T-cell (primary cell): ENCODE data around the gene GRID2. TPM values are rescaled to one million over a fixed set of nuclear protein-coding genes. Genes with fewer than 3 reads are reported as not detected.

Experiments
- ATAC-seq, 4 experiments: fragments of 200-7000 bp in 3 of 4; fragments of 150-1000 bp in 1 of 4; cut with Tn5 transposase; replicated peaks in 1 of 4; 1 replicate in 3 of 4; 2 replicates in 1 of 4; pipeline ENCODE4 v1.10.0; 2021; ENCODE audit warnings: moderate library complexity in 3 of 4, mild to moderate bottlenecking in 2 of 4, moderate number of reproducible peaks in 1 of 4
- CTCF ChIA-PET, 2 donors: fragments of 300-600 bp; sonication (Branson Sonifier 250); formaldehyde crosslinking; loops; one replicate each; lab custom pipeline; 2022; ENCODE audit warnings: antibody characterized with exemption in 2 of 2; lab: Charles Lee
- POLR2A ChIA-PET, 2 donors: fragments of 300-600 bp; sonication (Branson Sonifier 250); formaldehyde crosslinking; loops; one replicate each; lab custom pipeline; 2022; ENCODE audit warnings: antibody characterized with exemption in 2 of 2; lab: Charles Lee
- DNase-seq, 35 experiments: peaks; one replicate each; pipeline versions ENCODE4 v3.0.0 to v3.0.0-alpha.2; 2013 to 2023
- H3K27ac ChIP-seq: one replicate; pipeline ENCODE4 v1.5.1; 2013; ENCODE audit warnings: low read length
- H3K27me3 ChIP-seq, 2 experiments: replicated peaks in 1 of 2; 1 replicate in 1 of 2; 2 replicates in 1 of 2; pipeline versions ENCODE4 v1.6.1 to v1.7.0; 2013; ENCODE audit warnings: low read length in 1 of 2, mixed read lengths in 1 of 2; ENCODE audit not compliant: control insufficient read depth in 2 of 2, insufficient read depth in 2 of 2; ENCODE audit errors: extremely low read depth in 1 of 2
- H3K36me3 ChIP-seq, 2 donors: 1 replicate in 1 of 2; 2 replicates in 1 of 2; pipeline versions ENCODE4 v1.6.1 to v1.7.0; 2013; ENCODE audit warnings: low read length in 1 of 2; ENCODE audit not compliant: control insufficient read depth in 2 of 2, insufficient read depth in 1 of 2; ENCODE audit errors: extremely low read depth in 1 of 2
- H3K4me1 ChIP-seq, 2 experiments: 1 replicate in 1 of 2; 2 replicates in 1 of 2; pipeline versions ENCODE4 v1.6.1 to v1.7.0; 2013; ENCODE audit warnings: low read length in 2 of 2, mixed read lengths in 1 of 2; ENCODE audit not compliant: insufficient read depth in 2 of 2, control insufficient read depth in 1 of 2; ENCODE audit errors: extremely low read depth in 1 of 2
- H3K4me3 ChIP-seq, 2 donors: 1 replicate in 1 of 2; 2 replicates in 1 of 2; pipeline versions ENCODE4 v1.5.1 to v1.7.0; 2013; ENCODE audit warnings: mild to moderate bottlenecking in 2 of 2, low read length in 1 of 2, moderate library complexity in 1 of 2; ENCODE audit not compliant: control insufficient read depth in 1 of 2; ENCODE audit errors: extremely low read depth in 1 of 2
- H3K9me3 ChIP-seq: 2 replicates; pipeline ENCODE4 v1.7.0; 2013
- H3K27ac Mint-ChIP-seq, 2 donors: one replicate each; pipeline ENCODE4 v1.8.0; 2020 to 2021; ENCODE audit warnings: mild to moderate bottlenecking in 2 of 2, mixed read lengths in 2 of 2
- H3K27me3 Mint-ChIP-seq, 2 donors: one replicate each; pipeline ENCODE4 v1.8.0; 2021 to 2022; ENCODE audit warnings: mixed read lengths in 2 of 2
- H3K36me3 Mint-ChIP-seq: one replicate; pipeline ENCODE4 v1.8.0; 2021; ENCODE audit warnings: mixed read lengths
- H3K4me1 Mint-ChIP-seq, 3 donors: one replicate each; pipeline ENCODE4 v1.8.0; 2020 to 2022; ENCODE audit warnings: mixed read lengths in 3 of 3, mild to moderate bottlenecking in 1 of 3
- H3K4me3 Mint-ChIP-seq, 3 donors: one replicate each; pipeline ENCODE4 v1.8.0; 2020 to 2022; ENCODE audit warnings: mild to moderate bottlenecking in 3 of 3, mixed read lengths in 3 of 3, moderate library complexity in 3 of 3
- H3K9me3 Mint-ChIP-seq, 3 donors: one replicate each; pipeline ENCODE4 v1.8.0; 2020 to 2022; ENCODE audit warnings: mixed read lengths in 3 of 3
- WGBS: methylation state at CpG from one replicate; pipeline ENCODE4 v1.1.5; 2013; ENCODE audit warnings: missing lambda C conversion rate; ENCODE audit not compliant: insufficient coverage; 5-methylcytosine and 5-hydroxymethylcytosine counted together
- total RNA-seq, 35 experiments: library from RNA in 6 of 35; stranded (reverse) in 6 of 35; fragments of 120-200 nt in 1 of 35; gene quantifications; one replicate each; pipeline versions ENCODE4 v1.2.1 to v1.2.4 and lab custom pipeline; 2013 to 2026

The GRID2 gene
- total RNA-seq, 5 donors from 2014 or later (not counting 1 experiment from before 2014, with no cell fraction given) = 0.13 to 0.18 TPM; not detected in 3

GRCh38 chr4:93031431-93032098 lies 727.8 kb downstream of the GRID2 start:
- H3K4me3 ChIP-seq = no peak overlapping the region
- no peaks in the 10 kb centered on the region for H3K36me3 ChIP-seq
- H3K27ac ChIP-seq = no peak overlapping the region
- peaks cover 5 to 14% (median 7%) of the 10 kb centered on the region in 3 donors for H3K9me3 Mint-ChIP-seq
- no peaks in the 10 kb centered on the region for H3K27me3 ChIP-seq
- WGBS = no CpG with 5 or more reads among the region's 2 CpGs
- ChIA-PET CTCF (no interaction called here), POLR2A (no interaction called here)
- H3K4me1 ChIP-seq = no peaks in the 10 kb centered on the region
- no peak overlapping the region for H3K4me3 Mint-ChIP-seq
- H3K27me3 Mint-ChIP-seq = no peaks in the 10 kb centered on the region
- H3K36me3 Mint-ChIP-seq = no peaks in the 10 kb centered on the region
- no peaks in the 10 kb centered on the region for H3K4me1 Mint-ChIP-seq
- no peak overlapping the region for H3K27ac Mint-ChIP-seq
- no peaks in the 10 kb centered on the region for H3K9me3 ChIP-seq
- DNase-seq = no peak
- no peak for ATAC-seq

DNA sequence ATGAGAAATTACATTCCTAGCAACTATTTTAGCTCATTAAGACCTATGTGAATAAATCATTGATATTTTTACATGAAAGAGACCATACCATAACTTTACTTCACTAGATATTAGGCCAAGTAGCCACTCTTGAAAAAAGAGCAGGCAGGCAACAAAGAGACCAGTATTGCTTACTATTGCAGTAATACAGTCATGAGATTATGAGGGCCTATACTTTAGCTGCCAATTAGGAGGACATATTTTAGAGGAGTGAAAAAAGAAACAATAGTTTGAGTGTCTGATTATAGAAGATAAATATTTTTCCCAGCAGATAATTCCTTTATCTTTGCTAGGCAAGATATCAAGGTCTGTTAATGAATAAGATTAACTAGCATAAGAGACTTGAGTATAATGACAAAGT lies 739.0 kb downstream of the GRID2 start:
- Histone ChIP-seq H3K9me3 (no peaks in the 10 kb centered on the region), H3K36me3 (no peaks in the 10 kb centered on the region), H3K4me1 (no peaks in the 10 kb centered on the region), H3K27ac (no peak overlapping the region), H3K4me3 (no peak overlapping the region), H3K27me3 (no peaks in the 10 kb centered on the region)
- Mint-ChIP-seq H3K27me3 (no peaks in the 10 kb centered on the region), H3K4me3 (no peak overlapping the region), H3K27ac (no peak overlapping the region), H3K9me3 (peaks cover 6 to 9% (median 8%) of the 10 kb centered on the region in 3 donors), H3K36me3 (no peaks in the 10 kb centered on the region), H3K4me1 (no peaks in the 10 kb centered on the region)
- no peak for ATAC-seq
- ChIA-PET CTCF (no interaction called here), POLR2A (no interaction called here)
- no peak for DNase-seq

DNA sequence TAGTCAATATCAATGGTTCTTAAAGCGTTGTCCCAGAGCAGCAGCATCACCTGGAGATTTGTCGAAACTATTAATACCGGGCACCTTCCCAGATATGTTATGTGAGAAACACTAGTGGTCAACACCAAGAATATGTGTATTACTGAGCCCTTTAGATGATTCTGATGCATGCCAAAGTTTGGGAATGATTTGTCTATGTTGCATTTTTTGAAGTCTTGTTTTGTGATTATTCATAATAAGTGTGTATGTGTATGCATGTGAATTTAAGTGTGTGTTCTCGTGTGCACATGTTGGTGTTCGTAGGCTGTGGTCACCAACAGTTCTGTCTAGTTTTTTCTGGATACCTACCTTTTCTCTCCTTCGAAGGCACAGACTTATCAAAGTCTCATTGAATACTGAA lies 749.4 kb downstream of the GRID2 start:
- CTCF ChIA-PET = no interaction called here
- no peak for ATAC-seq

GRCh38 chr4:93061826-93062225 lies 758.1 kb downstream of the GRID2 start:
- no peaks in the 10 kb centered on the region for H3K27me3 Mint-ChIP-seq
- CTCF ChIA-PET = no interaction called here
- ATAC-seq = no peak

More for the DNA sequence above, 749.4 kb downstream of the GRID2 start:
- H3K9me3 Mint-ChIP-seq = peaks cover 0 to 14% (median 4%) of the 10 kb centered on the region in 3 donors
- Histone ChIP-seq H3K36me3 (no peaks in the 10 kb centered on the region), H3K27me3 (no peaks in the 10 kb centered on the region), H3K9me3 (no peaks in the 10 kb centered on the region), H3K4me1 (no peaks in the 10 kb centered on the region), H3K4me3 (no peak overlapping the region), H3K27ac (no peak overlapping the region)
- H3K4me1 Mint-ChIP-seq = no peaks in the 10 kb centered on the region
- no peak overlapping the region for H3K4me3 Mint-ChIP-seq
- POLR2A ChIA-PET = no interaction called here
- no peaks in the 10 kb centered on the region for H3K36me3 Mint-ChIP-seq
- H3K27me3 Mint-ChIP-seq = no peaks in the 10 kb centered on the region
- no peak for DNase-seq
- no peak overlapping the region for H3K27ac Mint-ChIP-seq
- WGBS = 83% methylated on average over 3 of the region's 6 CpGs

GRCh38 chr4:93063325-93063724 lies 759.6 kb downstream of the GRID2 start:
- ATAC-seq = no peak

More at GRCh38 chr4:93061826-93062225, 758.1 kb downstream of the GRID2 start:
- Histone ChIP-seq H3K36me3 (no peaks in the 10 kb centered on the region), H3K4me1 (no peaks in the 10 kb centered on the region), H3K27ac (no peak overlapping the region), H3K27me3 (no peaks in the 10 kb centered on the region), H3K9me3 (no peaks in the 10 kb centered on the region), H3K4me3 (no peak overlapping the region)
- Mint-ChIP-seq H3K9me3 (peaks cover 2 to 16% (median 3%) of the 10 kb centered on the region in 3 donors), H3K4me1 (no peaks in the 10 kb centered on the region), H3K36me3 (no peaks in the 10 kb centered on the region), H3K27ac (no peak overlapping the region), H3K4me3 (no peak overlapping the region)
- POLR2A ChIA-PET = no interaction called here
- WGBS = 80% methylated on average over 1 of the region's 2 CpGs
- DNase-seq = no peak

GRCh38 chr4:93065790-93066189 lies 762.0 kb downstream of the GRID2 start:
- Histone ChIP-seq H3K9me3 (no peaks in the 10 kb centered on the region), H3K36me3 (no peaks in the 10 kb centered on the region), H3K4me1 (no peaks in the 10 kb centered on the region), H3K27ac (no peak overlapping the region), H3K27me3 (no peaks in the 10 kb centered on the region), H3K4me3 (no peak overlapping the region)
- H3K27ac Mint-ChIP-seq = no peak overlapping the region
- no peak overlapping the region for H3K4me3 Mint-ChIP-seq
- ATAC-seq (no peak), DNase-seq (no peak)
- no CpG with 5 or more reads among the region's 2 CpGs for WGBS
- no peaks in the 10 kb centered on the region for H3K4me1 Mint-ChIP-seq
- no peaks in the 10 kb centered on the region for H3K36me3 Mint-ChIP-seq
- peaks cover 3 to 7% (median 6%) of the 10 kb centered on the region in 3 donors for H3K9me3 Mint-ChIP-seq
- ChIA-PET POLR2A (no interaction called here), CTCF (no interaction called here)
- no peaks in the 10 kb centered on the region for H3K27me3 Mint-ChIP-seq

More at GRCh38 chr4:93063325-93063724, 759.6 kb downstream of the GRID2 start:
- Mint-ChIP-seq H3K27me3 (no peaks in the 10 kb centered on the region), H3K4me1 (no peaks in the 10 kb centered on the region), H3K9me3 (peaks cover 2 to 10% (median 3%) of the 10 kb centered on the region in 3 donors), H3K4me3 (no peak overlapping the region), H3K36me3 (no peaks in the 10 kb centered on the region), H3K27ac (no peak overlapping the region)
- H3K27ac ChIP-seq = no peak overlapping the region
- ChIA-PET POLR2A (no interaction called here), CTCF (no interaction called here)
- no peaks in the 10 kb centered on the region for H3K27me3 ChIP-seq
- no peaks in the 10 kb centered on the region for H3K36me3 ChIP-seq
- H3K4me3 ChIP-seq = no peak overlapping the region
- H3K4me1 ChIP-seq = no peaks in the 10 kb centered on the region
- DNase-seq = no peak
- no peaks in the 10 kb centered on the region for H3K9me3 ChIP-seq
